OCI-LY1 (cell line): ENCODE data around the gene GHITM.
A peak's percentile ranks its signal among the peaks of the same experiment; 100 is the strongest.

Experiments
- EZH2 ChIP-seq: fragments of 200-600 bp; sonication (generic), shearing (Covaris generic); IDR thresholded peaks from 2 replicates; pipeline ENCODE4 v1.8.0; 2017; ENCODE audit warnings: borderline replicate concordance, mixed run types, mild to moderate bottlenecking, antibody characterized with exemption, low read length, moderate library complexity, mixed read lengths
- TF ChIP-seq, protein P1 (sequence below): fragments of 200-600 bp; sonication (generic), shearing (Covaris generic); IDR thresholded peaks from 2 replicates; pipeline ENCODE4 v1.5.1; 2017; ENCODE audit warnings: mild to moderate bottlenecking, antibody characterized with exemption, low read length, moderate library complexity, mixed read lengths

DNA sequence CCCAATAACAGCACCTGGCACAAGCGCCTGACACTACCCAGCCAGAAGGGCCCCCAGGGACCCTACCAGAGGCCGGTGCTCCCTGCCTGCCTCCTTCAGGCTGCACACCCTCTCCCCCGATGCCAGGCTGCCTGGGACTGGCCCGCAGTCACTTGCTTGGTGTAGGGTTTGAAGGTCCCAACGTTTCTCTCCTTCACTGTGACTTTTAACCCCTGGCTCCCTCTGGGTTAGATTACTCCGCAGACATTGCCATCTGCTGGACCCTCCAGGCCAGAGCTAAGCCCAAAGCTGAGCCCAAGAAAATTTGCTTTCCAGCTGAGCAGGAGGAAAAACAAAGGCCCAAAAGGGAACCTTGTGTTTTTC is 61.9 kb downstream of the GHITM start:
- TF ChIP-seq, protein P1, sequence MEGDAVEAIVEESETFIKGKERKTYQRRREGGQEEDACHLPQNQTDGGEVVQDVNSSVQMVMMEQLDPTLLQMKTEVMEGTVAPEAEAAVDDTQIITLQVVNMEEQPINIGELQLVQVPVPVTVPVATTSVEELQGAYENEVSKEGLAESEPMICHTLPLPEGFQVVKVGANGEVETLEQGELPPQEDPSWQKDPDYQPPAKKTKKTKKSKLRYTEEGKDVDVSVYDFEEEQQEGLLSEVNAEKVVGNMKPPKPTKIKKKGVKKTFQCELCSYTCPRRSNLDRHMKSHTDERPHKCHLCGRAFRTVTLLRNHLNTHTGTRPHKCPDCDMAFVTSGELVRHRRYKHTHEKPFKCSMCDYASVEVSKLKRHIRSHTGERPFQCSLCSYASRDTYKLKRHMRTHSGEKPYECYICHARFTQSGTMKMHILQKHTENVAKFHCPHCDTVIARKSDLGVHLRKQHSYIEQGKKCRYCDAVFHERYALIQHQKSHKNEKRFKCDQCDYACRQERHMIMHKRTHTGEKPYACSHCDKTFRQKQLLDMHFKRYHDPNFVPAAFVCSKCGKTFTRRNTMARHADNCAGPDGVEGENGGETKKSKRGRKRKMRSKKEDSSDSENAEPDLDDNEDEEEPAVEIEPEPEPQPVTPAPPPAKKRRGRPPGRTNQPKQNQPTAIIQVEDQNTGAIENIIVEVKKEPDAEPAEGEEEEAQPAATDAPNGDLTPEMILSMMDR, result peak; percentile 44; the same call in 1 of the 2 replicates
- no peak for TF ChIP-seq EZH2
